Mesenchymal stem cell (in vitro differentiated cells and primary cell): ENCODE data around the gene SETDB1.

Experiments
- DNase-seq: peaks from one replicate; pipeline ENCODE4 v3.0.0-alpha.2; 2013
- H2AFZ ChIP-seq: one replicate; pipeline ENCODE4 v1.6.1; 2013; ENCODE audit warnings: low read depth, mild to moderate bottlenecking, control low read depth, inconsistent platforms, low read length, moderate library complexity
- H2AK5ac ChIP-seq: 2 replicates; pipeline ENCODE4 v1.6.1; 2013; ENCODE audit warnings: low read length, moderate library complexity, mild to moderate bottlenecking, inconsistent platforms; ENCODE audit not compliant: severe bottlenecking
- H2BK120ac ChIP-seq: one replicate; pipeline ENCODE4 v1.6.1; 2013; ENCODE audit warnings: low read depth, mild to moderate bottlenecking, inconsistent platforms, low read length, moderate library complexity
- H2BK12ac ChIP-seq, 2 experiments: one replicate each; pipeline ENCODE4 v1.6.1; 2013; ENCODE audit warnings: inconsistent platforms in 2 of 2, low read length in 2 of 2, mild to moderate bottlenecking in 2 of 2, moderate library complexity in 2 of 2, control low read depth in 1 of 2
- H2BK15ac ChIP-seq: one replicate; pipeline ENCODE4 v1.6.1; 2013; ENCODE audit warnings: mild to moderate bottlenecking, low read depth, inconsistent platforms; ENCODE audit not compliant: poor library complexity, severe bottlenecking
- H2BK5ac ChIP-seq: 2 replicates; pipeline ENCODE4 v1.6.1; 2013; ENCODE audit warnings: low read depth, mild to moderate bottlenecking, low read length, control low read depth, inconsistent platforms; ENCODE audit not compliant: poor library complexity, severe bottlenecking
- H3K14ac ChIP-seq, 2 experiments: one replicate each; pipeline ENCODE4 v1.6.1; 2013; ENCODE audit warnings: inconsistent platforms in 2 of 2, low read length in 2 of 2, control low read depth in 1 of 2, mild to moderate bottlenecking in 1 of 2, moderate library complexity in 1 of 2
- H3K18ac ChIP-seq, 2 experiments: one replicate each; pipeline ENCODE4 v1.6.1; 2013; ENCODE audit warnings: inconsistent platforms in 2 of 2, low read length in 2 of 2, control low read depth in 1 of 2, low read depth in 1 of 2, mild to moderate bottlenecking in 1 of 2
- H3K23ac ChIP-seq, 2 experiments: one replicate each; pipeline ENCODE4 v1.6.1; 2013; ENCODE audit warnings: inconsistent platforms in 2 of 2, low read length in 2 of 2, mild to moderate bottlenecking in 2 of 2, moderate library complexity in 2 of 2, control low read depth in 1 of 2
- H3K27ac ChIP-seq: 2 replicates; pipeline ENCODE4 v1.5.1; 2013; ENCODE audit warnings: mild to moderate bottlenecking, moderate library complexity, low read length, control low read depth, inconsistent platforms; ENCODE audit not compliant: poor library complexity, severe bottlenecking
- H3K27me3 ChIP-seq, 2 experiments: 2 replicates each; pipeline versions ENCODE4 v1.6.1 to v1.7.0; 2013; ENCODE audit warnings: low read length in 2 of 2, mild to moderate bottlenecking in 2 of 2, moderate library complexity in 2 of 2, control low read depth in 1 of 2, inconsistent platforms in 1 of 2; ENCODE audit not compliant: control insufficient read depth in 1 of 2, insufficient read depth in 1 of 2
- H3K36me3 ChIP-seq, 2 experiments: 2 replicates each; pipeline versions ENCODE4 v1.6.1 to v1.7.0; 2013; ENCODE audit warnings: low read length in 2 of 2, control low read depth in 1 of 2, inconsistent platforms in 1 of 2, low read depth in 1 of 2, mild to moderate bottlenecking in 1 of 2; ENCODE audit not compliant: insufficient read depth in 2 of 2, control insufficient read depth in 1 of 2
- H3K4ac ChIP-seq, 2 experiments: one replicate each; pipeline ENCODE4 v1.6.1; 2013; ENCODE audit warnings: inconsistent platforms in 2 of 2, low read length in 2 of 2, mild to moderate bottlenecking in 2 of 2, moderate library complexity in 2 of 2, control low read depth in 1 of 2, low read depth in 1 of 2
- H3K4me1 ChIP-seq: 2 replicates; pipeline ENCODE4 v1.6.1; 2013; ENCODE audit warnings: low read depth, low read length, control low read depth; ENCODE audit not compliant: control insufficient read depth, insufficient read depth
- H3K4me2 ChIP-seq: 2 replicates; pipeline ENCODE4 v1.6.1; 2013; ENCODE audit warnings: low read length, mild to moderate bottlenecking, inconsistent platforms; ENCODE audit not compliant: poor library complexity, severe bottlenecking
- H3K4me3 ChIP-seq, 2 experiments: 2 replicates each; pipeline versions ENCODE4 v1.5.1 to v1.7.0; 2013; ENCODE audit warnings: low read length in 2 of 2, mild to moderate bottlenecking in 2 of 2, control low read depth in 1 of 2, low read depth in 1 of 2; ENCODE audit not compliant: insufficient read depth in 1 of 2
- H3K79me1 ChIP-seq: replicated peaks from 2 replicates; pipeline ENCODE4 v1.6.1; 2013; ENCODE audit warnings: mild to moderate bottlenecking, control low read depth, low read length, inconsistent platforms; ENCODE audit not compliant: poor library complexity, severe bottlenecking
- H3K9ac ChIP-seq: 2 replicates; pipeline ENCODE4 v1.7.0; 2013; ENCODE audit warnings: mild to moderate bottlenecking, low read length, moderate library complexity
- H3K9me3 ChIP-seq: 2 replicates; pipeline ENCODE4 v1.7.0; 2013; ENCODE audit warnings: mild to moderate bottlenecking, low read length; ENCODE audit not compliant: control insufficient read depth
- H4K8ac ChIP-seq: one replicate; pipeline ENCODE4 v1.6.1; 2013; ENCODE audit warnings: inconsistent platforms, mild to moderate bottlenecking, low read length, moderate library complexity
- H4K91ac ChIP-seq: one replicate; pipeline ENCODE4 v1.6.1; 2013; ENCODE audit warnings: mild to moderate bottlenecking, low read length, inconsistent platforms
- WGBS: methylation state at CpG from one replicate; pipeline ENCODE4 v1.1.7; 2013; ENCODE audit warnings: mixed read lengths; 5-methylcytosine and 5-hydroxymethylcytosine counted together

The SETDB1 gene

GRCh38 chr1:150887018-150887417, 39.1 kb upstream of the SETDB1 start, which contains the start of gene CTXND2:
CTXND2 (plus strand) TSS chr1:150887136; CDS start chr1:150912315, 25,179 bp downstream.
- no peak within 1 kb of the TSS for H3K4me2 ChIP-seq
- H2AFZ ChIP-seq = no peak within 1 kb of the TSS
- H2BK15ac ChIP-seq = no peak within 1 kb of the TSS
- H2BK120ac ChIP-seq = no peak within 1 kb of the TSS
- no peak within 1 kb of the TSS for H4K91ac ChIP-seq
- H2AK5ac ChIP-seq = no peak within 1 kb of the TSS
- no peak within 1 kb of the TSS for H3K18ac ChIP-seq
- H3K23ac ChIP-seq = no peak within 1 kb of the TSS
- no peak for DNase-seq
- H2BK5ac ChIP-seq = no peak within 1 kb of the TSS
- H3K4ac ChIP-seq = no peak within 1 kb of the TSS
- H3K27me3 ChIP-seq = no peaks in the 10 kb centered on the region
- no peaks in the 10 kb centered on the region for H3K36me3 ChIP-seq
- no peak within 1 kb of the TSS for H3K14ac ChIP-seq
- no peaks in the 10 kb centered on the region for H3K4me1 ChIP-seq
- no peak within 1 kb of the TSS for H4K8ac ChIP-seq
- H3K79me1 ChIP-seq = no peaks in the 10 kb centered on the region
- H3K4me3 ChIP-seq = no peak within 1 kb of the TSS
- no peak within 1 kb of the TSS for H2BK12ac ChIP-seq
- no peak within 1 kb of the TSS for H3K9ac ChIP-seq
- 86% methylated on average over 2 of the region's 3 CpGs for WGBS
- no peaks in the 10 kb centered on the region for H3K9me3 ChIP-seq
- no peak within 1 kb of the TSS for H3K27ac ChIP-seq

- H2BK15ac ChIP-seq = no peak overlapping the region
- no peak overlapping the region for H3K4me2 ChIP-seq
- H3K36me3 ChIP-seq = no peaks in the 10 kb centered on the region
- H2BK12ac ChIP-seq = no peak overlapping the region
- DNase-seq = no peak
- no peaks in the 10 kb centered on the region for H3K27me3 ChIP-seq
- H3K4me3 ChIP-seq = no peak overlapping the region
- H3K23ac ChIP-seq = no peak overlapping the region
- no peak overlapping the region for H2BK120ac ChIP-seq
- H3K14ac ChIP-seq = no peak overlapping the region
- no peak overlapping the region for H3K18ac ChIP-seq
- H3K9ac ChIP-seq = no peak overlapping the region
- no peak overlapping the region for H2BK5ac ChIP-seq
- H2AK5ac ChIP-seq = no peak overlapping the region
- H3K27ac ChIP-seq = no peak overlapping the region
- 91% methylated on average over 8 of the region's 8 CpGs for WGBS
- H3K79me1 ChIP-seq = no peaks in the 10 kb centered on the region
- no peak overlapping the region for H4K8ac ChIP-seq
- H3K4ac ChIP-seq = no peak overlapping the region
- no peak overlapping the region for H4K91ac ChIP-seq
- no peaks in the 10 kb centered on the region for H3K9me3 ChIP-seq
- H2AFZ ChIP-seq = no peak overlapping the region
- H3K4me1 ChIP-seq = no peaks in the 10 kb centered on the region
These were observed 37.4 kb upstream of the SETDB1 start for GRCh38 chr1:150888727-150889126.

GRCh38 chr1:150890033-150890416, 36.1 kb upstream of the SETDB1 start:
- H3K4me1 ChIP-seq = no peaks in the 10 kb centered on the region
- no peaks in the 10 kb centered on the region for H3K36me3 ChIP-seq
- H3K27me3 ChIP-seq = no peaks in the 10 kb centered on the region
- no peak overlapping the region for H3K23ac ChIP-seq
- H4K91ac ChIP-seq = no peak overlapping the region
- no peak overlapping the region for H3K14ac ChIP-seq
- H2AK5ac ChIP-seq = no peak overlapping the region
- no peak overlapping the region for H3K4ac ChIP-seq
- no peak overlapping the region for H2BK5ac ChIP-seq
- no peak overlapping the region for H3K9ac ChIP-seq
- H4K8ac ChIP-seq = no peak overlapping the region
- H3K18ac ChIP-seq = no peak overlapping the region
- H3K79me1 ChIP-seq = no peaks in the 10 kb centered on the region
- H3K4me2 ChIP-seq = no peak overlapping the region
- no peaks in the 10 kb centered on the region for H3K9me3 ChIP-seq
- H2AFZ ChIP-seq = no peak overlapping the region
- DNase-seq = no peak
- no peak overlapping the region for H3K4me3 ChIP-seq
- no peak overlapping the region for H2BK120ac ChIP-seq
- H2BK15ac ChIP-seq = no peak overlapping the region
- H3K27ac ChIP-seq = no peak overlapping the region
- WGBS = no CpG with 5 or more reads among the region's 1 CpG
- H2BK12ac ChIP-seq = no peak overlapping the region

GRCh38 chr1:150893336-150893913, 32.7 kb upstream of the SETDB1 start:
- Histone ChIP-seq H3K9me3 (no peaks in the 10 kb centered on the region), H3K14ac (no peak overlapping the region)

More at GRCh38 chr1:150893336-150893913, 32.7 kb upstream of the SETDB1 start:
- Histone ChIP-seq H3K4me2 (no peak overlapping the region), H3K18ac (no peak overlapping the region), H3K23ac (no peak overlapping the region), H3K36me3 (no peaks in the 10 kb centered on the region), H2AFZ (no peak overlapping the region), H3K27ac (no peak overlapping the region), H3K27me3 (no peaks in the 10 kb centered on the region), H4K91ac (no peak overlapping the region), H4K8ac (no peak overlapping the region), H3K4me3 (no peak overlapping the region), H2BK5ac (no peak overlapping the region), H3K9ac (no peak overlapping the region), H2BK15ac (no peak overlapping the region), H3K4ac (no peak overlapping the region), H2AK5ac (no peak overlapping the region), H3K4me1 (no peaks in the 10 kb centered on the region), H2BK12ac (no peak overlapping the region), H2BK120ac (no peak overlapping the region), H3K79me1 (no peaks in the 10 kb centered on the region)
- no peak for DNase-seq
- WGBS = 89% methylated on average over 3 of the region's 3 CpGs
